DND-41 (cell line): ENCODE data around the gene ACVR2B.

Experiments used
- EZH2 ChIP-seq: IDR thresholded peaks from 3 replicates; pipeline ENCODE4 v1.6.1; 2012; ENCODE audit warnings: borderline replicate concordance, low read depth, mild to moderate bottlenecking, moderate library complexity, low read length, inconsistent platforms; ENCODE audit not compliant: severe bottlenecking
- TF ChIP-seq, protein P1 (sequence below): IDR thresholded peaks from 2 replicates; pipeline ENCODE4 v1.5.1; 2012; ENCODE audit warnings: borderline replicate concordance, low read length, moderate library complexity, mild to moderate bottlenecking; ENCODE audit not compliant: poor library complexity, severe bottlenecking; ENCODE audit errors: extremely low read depth

DNA sequence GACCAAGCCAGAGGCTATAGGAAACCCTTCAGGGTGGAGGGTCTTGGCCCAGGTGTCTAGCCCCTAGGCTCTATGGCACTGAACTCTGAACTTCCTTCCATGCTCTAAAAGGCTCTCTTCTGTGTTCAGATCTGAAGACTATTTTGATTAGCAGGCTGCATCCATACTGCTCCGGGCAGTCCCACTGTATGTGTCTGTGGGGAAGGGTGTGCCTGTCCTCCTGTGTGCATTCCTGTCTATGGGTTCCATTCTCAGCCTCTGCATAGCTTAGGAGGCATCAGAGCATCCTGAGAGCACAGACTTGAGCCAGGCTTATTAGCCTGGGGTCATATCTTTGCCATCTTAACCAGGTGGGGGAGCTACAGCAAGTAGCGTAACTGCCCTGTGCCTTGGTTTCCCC lies 80.5 kb downstream of the ACVR2B start:
- TF ChIP-seq, protein P1, sequence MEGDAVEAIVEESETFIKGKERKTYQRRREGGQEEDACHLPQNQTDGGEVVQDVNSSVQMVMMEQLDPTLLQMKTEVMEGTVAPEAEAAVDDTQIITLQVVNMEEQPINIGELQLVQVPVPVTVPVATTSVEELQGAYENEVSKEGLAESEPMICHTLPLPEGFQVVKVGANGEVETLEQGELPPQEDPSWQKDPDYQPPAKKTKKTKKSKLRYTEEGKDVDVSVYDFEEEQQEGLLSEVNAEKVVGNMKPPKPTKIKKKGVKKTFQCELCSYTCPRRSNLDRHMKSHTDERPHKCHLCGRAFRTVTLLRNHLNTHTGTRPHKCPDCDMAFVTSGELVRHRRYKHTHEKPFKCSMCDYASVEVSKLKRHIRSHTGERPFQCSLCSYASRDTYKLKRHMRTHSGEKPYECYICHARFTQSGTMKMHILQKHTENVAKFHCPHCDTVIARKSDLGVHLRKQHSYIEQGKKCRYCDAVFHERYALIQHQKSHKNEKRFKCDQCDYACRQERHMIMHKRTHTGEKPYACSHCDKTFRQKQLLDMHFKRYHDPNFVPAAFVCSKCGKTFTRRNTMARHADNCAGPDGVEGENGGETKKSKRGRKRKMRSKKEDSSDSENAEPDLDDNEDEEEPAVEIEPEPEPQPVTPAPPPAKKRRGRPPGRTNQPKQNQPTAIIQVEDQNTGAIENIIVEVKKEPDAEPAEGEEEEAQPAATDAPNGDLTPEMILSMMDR = no peak
- no peak for TF ChIP-seq EZH2
